Stimulated activated CD4-positive, alpha-beta T cell treated with anti-CD3 and anti-CD28 coated beads, Interleukin-1b, Interleukin-23, amount 100 ng/mL, for 24 hours (primary cell): Measurements from ENCODE around the gene JMJD6.
"Not testable (repeated sequence)": the region's sequence is repeated elsewhere in the genome, so short reads cannot be mapped to it uniquely, and the experiment has no call there.

Experiments
- DNase-seq, 4 experiments: peaks; one replicate each; pipeline ENCODE4 v3.0.0-alpha.2; 2020; ENCODE audit warnings: low read depth in 4 of 4, low spot score in 1 of 4

JMJD6 gene

DNA sequence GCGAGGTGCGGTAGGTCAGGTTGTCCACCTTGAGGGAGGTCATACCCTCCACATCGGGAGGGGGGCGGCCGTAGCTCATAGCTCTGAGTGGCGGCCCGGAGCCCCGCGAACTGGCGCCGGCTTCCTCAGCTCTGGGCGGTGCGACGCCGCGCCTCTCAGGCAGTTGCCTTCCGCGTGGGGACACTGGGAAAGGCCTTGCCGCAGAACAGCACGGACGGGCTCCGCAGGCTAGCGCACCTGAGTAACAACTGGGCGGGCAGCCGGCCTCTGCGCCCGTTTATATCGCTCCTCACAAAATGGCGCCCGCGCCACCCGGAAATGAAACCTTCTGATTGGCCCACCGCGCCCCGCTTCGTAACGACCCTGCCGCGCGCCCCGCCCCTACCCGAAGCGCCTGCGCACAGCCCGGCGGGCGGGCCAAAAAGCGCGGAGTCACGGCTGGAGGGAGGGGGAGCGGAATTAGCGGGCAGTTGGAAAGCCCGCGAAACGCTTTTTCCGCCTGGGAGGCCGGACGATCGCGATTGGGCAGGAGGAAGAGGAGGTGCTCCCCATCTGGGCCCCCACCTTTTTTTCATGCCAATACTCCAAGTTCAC lies 10.8 kb upstream of the JMJD6 start, which contains the start of gene SRSF2:
Gene SRSF2 (minus strand): TSS at position 250 of the 594 bp plus-strand sequence. CDS start 171 bp downstream, at position 79.
- peak; percentile 93 to 97 (median 95) for DNase-seq

DNA sequence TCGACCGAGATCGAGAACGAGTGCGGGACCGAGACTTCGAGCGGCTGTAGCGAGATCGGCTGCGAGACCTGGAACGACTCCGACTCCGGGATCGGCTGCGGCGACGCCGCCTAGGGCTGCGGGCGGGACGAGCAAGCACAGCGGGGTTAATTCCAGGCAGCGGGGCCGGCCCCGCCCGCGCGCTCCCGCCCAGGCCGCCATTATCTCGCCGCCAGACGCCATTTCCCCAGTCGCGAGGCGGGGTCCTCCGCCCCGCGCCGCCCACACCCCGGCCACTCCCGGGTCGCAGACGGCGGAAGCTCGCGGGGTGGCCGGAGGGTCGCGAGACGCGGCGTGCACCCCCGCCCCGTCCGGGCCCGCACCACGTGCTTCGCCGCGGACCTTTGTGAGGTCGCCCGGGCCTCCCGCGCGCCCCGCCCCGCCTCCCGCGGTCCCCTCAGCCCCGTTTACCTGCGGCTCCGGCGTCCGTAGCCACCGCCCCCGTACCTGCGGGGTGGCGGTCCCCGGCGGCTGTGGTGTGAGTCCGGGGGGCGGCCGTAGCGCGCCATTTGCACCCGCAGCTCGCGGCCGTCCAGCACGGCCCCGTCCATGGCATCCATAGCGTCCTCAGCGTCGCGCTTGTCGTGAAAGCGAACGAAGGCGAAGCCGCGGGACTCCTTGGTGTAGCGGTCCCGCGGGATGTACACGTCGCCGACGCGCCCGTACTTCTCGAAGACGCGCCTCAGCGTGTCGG lies 10.1 kb upstream of the JMJD6 start:
- DNase-seq, result peak in 3 of 4 experiments; percentile 41 to 50 (median 42)

- no peak for DNase-seq
Observed at GRCh38 chr17:76735586-76736348, 9.4 kb upstream of the JMJD6 start.

GRCh38 chr17:76735006-76735405 lies 8.6 kb upstream of the JMJD6 start:
- no peak for DNase-seq

- no peak for DNase-seq
Observed at GRCh38 chr17:76734080-76734840, 7.9 kb upstream of the JMJD6 start.

DNA sequence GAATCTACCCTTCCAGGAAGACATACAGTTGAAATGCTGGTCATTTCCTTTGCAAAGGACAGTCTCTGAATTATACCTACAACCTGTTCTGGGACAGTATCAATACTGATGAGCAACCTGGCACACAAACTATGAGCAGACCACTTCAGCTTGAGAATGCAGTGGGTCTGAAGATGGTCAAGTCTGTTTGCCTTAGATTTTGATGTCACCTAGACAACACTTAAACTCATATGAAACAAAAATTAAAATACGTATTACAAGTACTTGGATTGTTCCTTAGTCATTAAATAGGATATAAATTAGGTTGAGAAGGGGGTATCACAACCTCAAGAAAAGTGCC lies 7.2 kb upstream of the JMJD6 start:
- no peak for DNase-seq

- DNase-seq, result no peak
Observed at GRCh38 chr17:76732734-76733617, 6.6 kb upstream of the JMJD6 start.

DNA sequence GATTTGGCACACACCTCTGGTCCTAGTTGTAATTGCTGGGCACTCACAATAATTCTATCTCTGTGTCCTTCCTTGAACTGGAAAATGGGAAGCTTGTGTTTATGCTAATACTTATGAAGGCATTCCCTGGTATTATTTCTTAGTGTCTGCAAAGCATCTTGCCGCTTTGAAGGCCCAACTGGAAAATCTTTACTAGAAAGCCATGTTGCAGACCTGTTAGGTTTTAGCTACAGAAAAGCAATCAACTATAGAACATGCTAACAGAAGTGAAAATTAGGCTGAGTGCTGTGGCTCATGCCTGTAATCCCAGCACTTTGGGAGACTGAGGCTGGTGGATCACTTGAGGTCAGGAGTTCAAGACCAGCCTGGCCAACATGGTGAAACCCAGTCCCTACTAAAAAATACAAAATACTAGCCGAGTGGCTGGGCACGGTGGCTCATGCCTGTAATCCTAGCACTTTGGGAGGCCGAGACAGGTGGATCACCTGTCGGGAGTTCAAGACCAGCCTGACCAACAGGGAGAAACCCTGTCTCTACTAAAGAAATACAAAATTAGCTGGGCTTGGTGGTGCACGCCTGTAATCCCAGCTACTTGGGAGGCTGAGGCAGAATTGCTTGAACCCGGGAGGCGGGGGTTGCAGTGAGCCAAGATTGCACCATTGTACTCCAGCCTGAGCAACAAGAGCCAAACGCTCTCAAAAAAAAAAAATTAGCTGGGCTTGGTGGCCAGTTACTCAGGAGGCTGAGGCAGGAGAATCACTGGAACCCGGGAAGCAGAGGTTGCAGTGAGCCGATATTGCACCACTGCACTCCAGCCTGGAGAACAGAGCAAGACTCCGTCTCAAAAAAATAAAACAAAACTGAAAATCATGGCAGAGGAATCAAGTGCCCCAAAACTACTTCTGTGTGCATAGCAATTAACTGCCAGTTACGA lies 5.7 kb upstream of the JMJD6 start:
- not testable (repeated sequence) for DNase-seq

- DNase-seq, result no peak
Observed at GRCh38 chr17:76727745-76728456, 1.5 kb upstream of the JMJD6 start.

- peak; percentile 53 to 68 (median 60) for DNase-seq
Observed at GRCh38 chr17:76726776-76727718, 641 bp upstream of the JMJD6 start, which contains the start of gene METTL23. Gene METTL23, plus strand, starts transcription at chr17:76726839. Its CDS starts 2,872 bp downstream, at chr17:76729711.

DNA sequence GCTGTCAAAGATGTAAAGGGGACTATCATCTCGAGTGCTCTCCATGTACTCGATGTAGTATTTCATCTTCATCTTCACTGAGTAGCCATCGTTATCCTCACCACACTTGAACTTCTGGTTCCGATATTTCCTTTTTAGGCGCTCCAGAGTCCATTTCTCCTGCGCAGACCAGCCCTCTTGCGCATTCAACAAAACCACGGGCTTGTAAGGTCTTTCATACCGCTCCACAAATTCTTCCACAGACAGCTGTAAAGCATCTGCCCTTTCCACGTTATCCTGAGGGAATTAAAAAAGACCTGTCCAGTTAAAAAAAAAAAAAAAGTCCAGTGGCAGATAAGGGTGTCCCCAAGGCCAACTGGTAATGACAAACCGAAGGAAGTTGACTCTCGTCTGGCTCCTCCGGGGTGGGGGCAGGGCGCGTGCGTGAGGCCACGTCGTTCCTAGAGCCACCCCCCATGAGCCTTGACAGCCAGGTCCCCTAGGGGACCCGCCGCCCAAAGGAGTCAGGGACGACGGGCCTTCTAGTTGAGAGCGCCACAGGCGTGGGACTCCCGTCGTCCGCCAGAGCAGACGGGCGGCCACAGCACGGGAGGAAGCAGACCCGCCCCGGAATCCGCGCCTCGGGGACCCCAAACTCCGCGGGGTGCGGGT lies 701 bp downstream of the JMJD6 start:
- DNase-seq, result peak; percentile 45 to 71 (median 61)

DNA sequence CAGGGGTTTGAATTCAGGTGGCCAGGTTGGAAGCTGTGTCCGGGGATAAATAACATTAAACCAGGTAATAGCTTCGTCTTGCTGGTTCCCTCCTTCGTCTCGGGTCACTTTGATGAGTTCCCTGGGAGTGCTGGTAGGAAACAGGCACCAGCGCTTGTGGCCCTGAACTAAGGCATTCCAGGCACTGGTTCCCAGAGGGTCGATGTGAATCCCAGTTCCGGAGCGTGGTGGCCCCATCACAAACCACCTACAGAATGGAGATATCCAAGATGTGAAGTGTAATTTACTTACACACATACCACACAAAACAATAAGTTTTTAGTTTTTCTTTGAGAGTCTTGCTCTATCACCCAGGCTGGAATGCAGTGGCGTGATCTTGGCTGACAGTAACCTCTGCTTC lies 2.6 kb downstream of the JMJD6 start:
- DNase-seq, result no peak

- not testable (repeated sequence) for DNase-seq
Observed at GRCh38 chr17:76722977-76723376, 3.4 kb downstream of the JMJD6 start.

GRCh38 chr17:76722279-76722678 lies 4.1 kb downstream of the JMJD6 start:
- no peak for DNase-seq

- no peak for DNase-seq
Observed at GRCh38 chr17:76721463-76721862, 4.9 kb downstream of the JMJD6 start.

GRCh38 chr17:76720941-76721340 lies 5.5 kb downstream of the JMJD6 start:
- no peak for DNase-seq

GRCh38 chr17:76720211-76720610 lies 6.2 kb downstream of the JMJD6 start:
- no peak for DNase-seq
